Measurements from ENCODE around the gene MEIS2. TPM values are rescaled to one million over a fixed set of nuclear protein-coding genes. Genes with fewer than 3 reads are reported as not detected.

MEIS2 gene
- total RNA-seq, 1 donor = 17.7 TPM

- Histone ChIP-seq H4K20me1 (ENCODE audit: insufficient read depth, low read length) (no peaks in the 10 kb centered on the region), H3K79me2 (ENCODE audit: insufficient read depth, low read length) (peaks cover 39% of the 10 kb centered on the region), H3K9me3 (ENCODE audit: low read depth, low read length) (no peaks in the 10 kb centered on the region), H3K27me3 (ENCODE audit: insufficient read depth, low read length) (no peaks in the 10 kb centered on the region), H3K4me3 (ENCODE audit: insufficient read depth, low read length) (peak overlapping the region; percentile 99), H3K4me1 (ENCODE audit: insufficient read depth, low read length) (no peaks in the 10 kb centered on the region), H2AFZ (ENCODE audit: low read length) (peak overlapping the region; percentile 92), H3K4me2 (ENCODE audit: insufficient read depth, low read length) (peak overlapping the region; percentile 91), H3K27ac (ENCODE audit: low read depth, low read length) (peak overlapping the region; percentile 92), H3K36me3 (ENCODE audit: insufficient read depth, low read length) (peaks cover 22% of the 10 kb centered on the region)
- peak; percentile 91 for DNase-seq (ENCODE audit: insufficient read length, low spot score, missing footprints)
- no peak for TF ChIP-seq CTCF (IDR thresholded peaks at IDR 0.05; ENCODE audit: extremely low read depth, low read depth, low read length)
Measured at GRCh38 chr15:37097144-37097919, 3.0 kb downstream of the MEIS2 start.

GRCh38 chr15:37096558-37097143 lies 3.7 kb downstream of the MEIS2 start:
- Histone ChIP-seq H3K79me2 (ENCODE audit: insufficient read depth, low read length) (peaks cover 39% of the 10 kb centered on the region), H3K4me2 (ENCODE audit: insufficient read depth, low read length) (peak overlapping the region; percentile 91), H3K9me3 (ENCODE audit: low read depth, low read length) (no peaks in the 10 kb centered on the region), H3K36me3 (ENCODE audit: insufficient read depth, low read length) (peaks cover 28% of the 10 kb centered on the region), H4K20me1 (ENCODE audit: insufficient read depth, low read length) (no peaks in the 10 kb centered on the region), H2AFZ (ENCODE audit: low read length) (peak overlapping the region; percentile 92), H3K27ac (ENCODE audit: low read depth, low read length) (peak overlapping the region; percentile 92), H3K4me3 (ENCODE audit: insufficient read depth, low read length) (peak overlapping the region; percentile 99), H3K4me1 (ENCODE audit: insufficient read depth, low read length) (no peaks in the 10 kb centered on the region), H3K27me3 (ENCODE audit: insufficient read depth, low read length) (no peaks in the 10 kb centered on the region)
- TF ChIP-seq CTCF (IDR thresholded peaks at IDR 0.05; ENCODE audit: extremely low read depth, low read depth, low read length) = no peak
- peak; percentile 84 for DNase-seq (ENCODE audit: insufficient read length, low spot score, missing footprints)

GRCh38 chr15:37095770-37096557 lies 4.4 kb downstream of the MEIS2 start:
- Histone ChIP-seq H4K20me1 (ENCODE audit: insufficient read depth, low read length) (no peaks in the 10 kb centered on the region), H3K4me3 (ENCODE audit: insufficient read depth, low read length) (no peak overlapping the region), H3K27ac (ENCODE audit: low read depth, low read length) (no peak overlapping the region), H3K79me2 (ENCODE audit: insufficient read depth, low read length) (peaks cover 42% of the 10 kb centered on the region), H3K36me3 (ENCODE audit: insufficient read depth, low read length) (peaks cover 33% of the 10 kb centered on the region), H3K27me3 (ENCODE audit: insufficient read depth, low read length) (no peaks in the 10 kb centered on the region), H3K4me1 (ENCODE audit: insufficient read depth, low read length) (no peaks in the 10 kb centered on the region), H2AFZ (ENCODE audit: low read length) (no peak overlapping the region), H3K9me3 (ENCODE audit: low read depth, low read length) (no peaks in the 10 kb centered on the region), H3K4me2 (ENCODE audit: insufficient read depth, low read length) (peak overlapping the region; percentile 91)
- DNase-seq (ENCODE audit: insufficient read length, low spot score, missing footprints) = no peak
- no peak for TF ChIP-seq CTCF (IDR thresholded peaks at IDR 0.05; ENCODE audit: extremely low read depth, low read depth, low read length)
